ENCODE results near the gene SDK1.

The SDK1 gene

DNA sequence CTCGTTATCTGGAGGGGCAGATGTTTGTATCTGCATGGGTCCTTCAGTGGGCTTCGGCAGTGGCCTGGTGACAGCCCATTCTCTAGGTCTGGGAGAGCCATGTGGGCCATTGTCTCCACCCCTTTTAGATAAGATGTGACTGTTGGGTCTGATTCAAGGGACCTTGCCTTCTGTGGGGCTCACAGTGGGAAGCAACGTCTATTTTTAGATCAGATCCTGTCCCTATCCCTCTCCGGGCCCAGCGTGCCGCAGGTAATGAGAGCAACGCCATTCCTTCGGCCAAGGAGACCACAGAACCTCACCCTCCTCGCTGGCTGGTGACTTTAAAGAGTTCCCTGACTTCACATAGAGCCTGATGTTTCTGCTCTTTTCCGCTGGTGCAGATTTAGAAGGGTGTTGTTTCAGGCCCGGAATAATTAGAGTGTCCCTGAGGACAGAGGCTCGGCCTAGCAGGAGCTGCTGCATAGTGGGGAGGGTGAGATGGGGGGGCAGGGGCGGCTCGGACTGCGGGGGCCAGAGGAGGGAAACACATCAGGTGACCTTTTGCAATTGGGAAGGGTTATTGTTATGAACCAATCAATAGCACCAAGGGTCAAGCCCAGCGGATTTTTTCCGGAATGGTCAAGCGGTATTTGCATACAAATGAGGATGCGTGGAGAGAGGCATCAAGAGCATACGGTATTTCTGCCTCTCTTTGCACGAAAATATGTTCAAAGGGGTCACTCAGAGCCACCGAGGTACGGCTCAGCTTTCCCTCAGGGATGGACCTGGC is 878.0 kb downstream of the SDK1 start:
- Histone ChIP-seq H3K9me3 (peaks cover 4% of the 10 kb centered on the region; the same call in 1 of the 2 replicates), H3K36me3 (no peaks in the 10 kb centered on the region), H3K4me1 (no peaks in the 10 kb centered on the region), H3K27me3 (no peaks in the 10 kb centered on the region), H3K4me3 (ENCODE audit: low read depth, low read length) (no peak overlapping the region)
- TF ChIP-seq, protein P1, sequence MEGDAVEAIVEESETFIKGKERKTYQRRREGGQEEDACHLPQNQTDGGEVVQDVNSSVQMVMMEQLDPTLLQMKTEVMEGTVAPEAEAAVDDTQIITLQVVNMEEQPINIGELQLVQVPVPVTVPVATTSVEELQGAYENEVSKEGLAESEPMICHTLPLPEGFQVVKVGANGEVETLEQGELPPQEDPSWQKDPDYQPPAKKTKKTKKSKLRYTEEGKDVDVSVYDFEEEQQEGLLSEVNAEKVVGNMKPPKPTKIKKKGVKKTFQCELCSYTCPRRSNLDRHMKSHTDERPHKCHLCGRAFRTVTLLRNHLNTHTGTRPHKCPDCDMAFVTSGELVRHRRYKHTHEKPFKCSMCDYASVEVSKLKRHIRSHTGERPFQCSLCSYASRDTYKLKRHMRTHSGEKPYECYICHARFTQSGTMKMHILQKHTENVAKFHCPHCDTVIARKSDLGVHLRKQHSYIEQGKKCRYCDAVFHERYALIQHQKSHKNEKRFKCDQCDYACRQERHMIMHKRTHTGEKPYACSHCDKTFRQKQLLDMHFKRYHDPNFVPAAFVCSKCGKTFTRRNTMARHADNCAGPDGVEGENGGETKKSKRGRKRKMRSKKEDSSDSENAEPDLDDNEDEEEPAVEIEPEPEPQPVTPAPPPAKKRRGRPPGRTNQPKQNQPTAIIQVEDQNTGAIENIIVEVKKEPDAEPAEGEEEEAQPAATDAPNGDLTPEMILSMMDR (IDR thresholded peaks at IDR 0.05; ENCODE audit: low read depth, low read length): no peak
- no peak for DNase-seq

DNA sequence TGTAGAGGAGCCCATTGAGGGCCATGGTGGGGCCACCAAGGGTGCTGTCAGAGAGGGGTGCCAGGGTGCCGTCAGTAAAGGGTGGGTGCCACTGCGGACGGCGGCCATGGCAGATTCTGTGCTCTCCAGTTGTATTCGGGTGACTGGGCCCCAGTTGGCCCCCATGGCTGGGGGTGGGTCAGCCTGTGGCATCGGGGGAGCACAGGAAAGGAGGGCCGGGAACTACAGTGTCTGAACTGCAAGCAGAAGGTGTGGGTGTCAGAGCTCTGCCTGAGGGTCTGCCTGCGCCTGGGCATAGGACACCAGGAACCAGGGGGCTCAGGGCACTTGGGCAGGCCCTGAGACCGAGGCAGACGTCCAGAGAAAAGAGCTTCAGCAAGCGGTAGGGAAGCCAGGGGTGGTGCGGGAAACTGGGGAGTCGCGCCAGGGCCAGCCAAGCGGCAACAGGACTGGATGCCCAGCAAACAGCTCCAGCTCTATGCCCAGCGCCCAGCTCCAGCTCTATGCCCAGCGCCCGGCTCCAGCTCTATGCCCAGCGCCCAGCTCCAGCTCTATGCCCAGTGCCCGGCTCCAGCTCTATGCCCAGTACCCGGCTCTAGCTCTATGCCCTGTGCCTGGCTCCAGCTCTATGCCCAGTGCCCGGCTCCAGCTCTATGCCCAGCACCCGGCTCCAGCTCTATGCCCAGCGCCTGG is 878.8 kb downstream of the SDK1 start:
- peaks cover 3% of the 10 kb centered on the region; the same call in 1 of the 2 replicates for H3K9me3 ChIP-seq
- DNase-seq: no peak
- no peaks in the 10 kb centered on the region for H3K36me3 ChIP-seq
- no peak overlapping the region for H3K4me3 ChIP-seq (ENCODE audit: low read depth, low read length)
- H3K27me3 ChIP-seq: no peaks in the 10 kb centered on the region
- TF ChIP-seq, protein P1 (IDR thresholded peaks at IDR 0.05; ENCODE audit: low read depth, low read length): no peak
- no peaks in the 10 kb centered on the region for H3K4me1 ChIP-seq

DNA sequence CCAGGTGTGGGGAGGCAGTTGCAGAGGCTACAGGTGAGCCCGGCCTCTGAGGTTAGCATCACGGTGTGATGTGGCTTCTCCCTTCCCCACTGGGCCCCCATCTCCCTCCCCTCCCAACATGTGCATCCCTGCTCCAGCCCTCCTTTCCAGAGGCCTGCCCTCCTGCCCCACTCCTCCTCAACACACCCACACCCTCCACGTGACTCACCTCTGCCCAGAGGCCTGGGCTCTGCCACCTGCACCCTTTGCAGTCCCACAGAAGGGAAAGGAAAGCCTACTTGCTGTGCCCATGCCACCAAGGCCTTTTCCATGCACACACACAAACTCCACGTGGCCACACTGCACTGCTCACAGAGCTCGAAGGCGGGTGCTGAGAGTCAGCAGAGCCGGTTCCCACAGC is 880.4 kb downstream of the SDK1 start:
- H3K36me3 ChIP-seq: no peaks in the 10 kb centered on the region
- H3K9me3 ChIP-seq: no peaks in the 10 kb centered on the region; the same call in 1 of the 2 replicates
- no peaks in the 10 kb centered on the region for H3K4me1 ChIP-seq
- no peaks in the 10 kb centered on the region for H3K27me3 ChIP-seq
- DNase-seq: no peak
- TF ChIP-seq, protein P1 (IDR thresholded peaks at IDR 0.05; ENCODE audit: low read depth, low read length): no peak
- H3K4me3 ChIP-seq (ENCODE audit: low read depth, low read length): no peak overlapping the region

DNA sequence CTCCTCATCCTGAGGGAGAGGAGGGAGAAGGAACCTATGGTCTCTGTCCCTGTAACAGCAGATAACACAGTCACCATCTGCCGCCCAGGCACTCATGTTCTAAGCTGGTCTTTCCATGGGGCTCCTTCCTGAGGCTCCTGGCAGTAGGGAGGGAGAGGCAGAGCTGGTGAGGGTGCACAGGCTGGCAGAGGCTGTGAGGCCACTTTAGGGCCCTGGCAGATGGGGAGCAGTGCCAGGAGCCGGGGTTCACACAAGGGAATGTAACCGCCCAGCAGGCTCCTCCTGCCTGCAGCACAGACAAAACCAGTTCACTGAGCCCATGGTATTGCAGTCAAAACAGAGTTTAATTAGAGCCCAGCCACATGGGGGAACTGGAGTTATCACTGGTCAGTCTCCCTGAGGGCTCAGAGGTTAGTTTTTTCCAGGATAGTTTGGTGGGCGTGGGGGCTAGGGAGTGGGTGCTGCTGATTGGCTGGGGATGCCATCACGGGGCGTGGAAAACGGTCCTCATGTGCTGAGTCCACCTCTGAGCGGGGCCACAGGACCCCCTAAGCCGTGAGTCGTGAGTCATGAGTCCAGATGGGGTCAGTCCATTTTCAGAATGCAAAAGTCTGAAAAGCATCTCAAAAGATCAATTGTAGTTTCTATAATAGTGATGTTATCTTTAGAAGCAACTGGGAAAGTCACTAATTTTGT is 881.7 kb downstream of the SDK1 start:
- Histone ChIP-seq H3K36me3 (no peaks in the 10 kb centered on the region), H3K4me1 (no peaks in the 10 kb centered on the region), H3K4me3 (ENCODE audit: low read depth, low read length) (no peak overlapping the region), H3K27me3 (no peaks in the 10 kb centered on the region), H3K9me3 (no peaks in the 10 kb centered on the region; the same call in 1 of the 2 replicates)
- TF ChIP-seq, protein P1 (IDR thresholded peaks at IDR 0.05; ENCODE audit: low read depth, low read length): no peak
- no peak for DNase-seq

DNA sequence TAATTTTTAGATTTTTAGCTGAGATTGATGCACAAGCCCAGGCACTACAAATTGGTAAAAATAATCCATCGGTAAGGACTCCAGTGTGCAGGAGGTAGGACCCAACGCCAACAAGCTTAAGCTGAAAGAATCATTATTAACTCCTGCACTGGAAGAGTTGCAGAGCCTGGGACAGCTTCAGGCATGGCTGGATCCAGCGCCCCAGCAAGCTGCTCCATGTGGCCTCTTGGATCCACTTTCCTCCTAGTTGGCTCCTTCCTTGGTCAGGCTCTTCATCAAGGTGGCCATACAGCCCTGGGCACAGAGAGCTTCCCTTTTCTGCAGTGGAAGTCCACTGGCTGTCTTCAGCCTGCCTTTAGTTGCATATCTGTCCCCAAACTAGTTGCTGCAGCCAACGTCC is 883.6 kb downstream of the SDK1 start:
- DNase-seq: no peak
- Histone ChIP-seq H3K4me1 (no peaks in the 10 kb centered on the region), H3K9me3 (no peaks in the 10 kb centered on the region; the same call in 1 of the 2 replicates), H3K36me3 (no peaks in the 10 kb centered on the region), H3K4me3 (ENCODE audit: low read depth, low read length) (no peak overlapping the region), H3K27me3 (no peaks in the 10 kb centered on the region)
- TF ChIP-seq, protein P1 (IDR thresholded peaks at IDR 0.05; ENCODE audit: low read depth, low read length): no peak
